HG03520 (cell line): ENCODE data around the gene ATXN1.
"Not testable (repeated sequence)": the region's sequence is repeated elsewhere in the genome, so short reads cannot be mapped to it uniquely, and the experiment has no call there.

ENCODE experiments used
- ATAC-seq: cut with Tn5 transposase; IDR thresholded peaks from one replicate; pipeline ENCODE4 v1.9.1; 2021; ENCODE audit warnings: mild to moderate bottlenecking, moderate library complexity; ENCODE audit not compliant: unreplicated experiment

ATXN1 gene

DNA sequence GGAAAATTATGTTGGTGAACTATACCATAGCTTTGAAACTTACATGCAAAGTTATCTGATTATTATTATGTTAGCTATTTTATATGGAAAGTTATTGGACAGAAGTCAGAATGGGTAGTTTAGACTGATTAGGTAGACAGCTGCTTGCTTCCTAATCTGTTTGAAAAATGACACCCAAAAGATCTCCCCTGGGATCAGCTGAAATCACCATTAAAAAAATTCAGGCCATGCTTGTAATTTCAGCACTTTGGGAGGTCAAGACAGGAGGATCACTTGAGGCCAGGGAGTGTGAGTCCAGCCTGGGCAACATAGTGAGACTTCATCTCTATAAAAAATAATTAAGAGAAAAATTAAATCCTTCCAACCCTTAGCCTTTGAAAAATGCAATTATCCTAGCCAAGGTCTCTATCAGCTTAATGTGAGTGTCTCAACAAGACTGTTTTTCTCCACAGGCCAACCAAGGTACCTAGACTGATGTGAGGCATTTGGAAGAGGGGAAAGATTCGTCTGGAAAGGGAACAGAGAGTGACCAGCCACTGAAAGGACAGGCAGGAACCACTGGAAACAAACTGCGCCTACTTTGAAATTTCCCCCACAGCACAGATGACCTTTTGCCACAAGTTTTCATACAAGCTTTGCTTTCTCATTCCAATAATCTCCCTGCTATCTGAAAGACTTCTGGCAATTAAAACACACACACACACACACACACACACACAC, 290.6 kb downstream of the ATXN1 start:
- no peak for ATAC-seq

DNA sequence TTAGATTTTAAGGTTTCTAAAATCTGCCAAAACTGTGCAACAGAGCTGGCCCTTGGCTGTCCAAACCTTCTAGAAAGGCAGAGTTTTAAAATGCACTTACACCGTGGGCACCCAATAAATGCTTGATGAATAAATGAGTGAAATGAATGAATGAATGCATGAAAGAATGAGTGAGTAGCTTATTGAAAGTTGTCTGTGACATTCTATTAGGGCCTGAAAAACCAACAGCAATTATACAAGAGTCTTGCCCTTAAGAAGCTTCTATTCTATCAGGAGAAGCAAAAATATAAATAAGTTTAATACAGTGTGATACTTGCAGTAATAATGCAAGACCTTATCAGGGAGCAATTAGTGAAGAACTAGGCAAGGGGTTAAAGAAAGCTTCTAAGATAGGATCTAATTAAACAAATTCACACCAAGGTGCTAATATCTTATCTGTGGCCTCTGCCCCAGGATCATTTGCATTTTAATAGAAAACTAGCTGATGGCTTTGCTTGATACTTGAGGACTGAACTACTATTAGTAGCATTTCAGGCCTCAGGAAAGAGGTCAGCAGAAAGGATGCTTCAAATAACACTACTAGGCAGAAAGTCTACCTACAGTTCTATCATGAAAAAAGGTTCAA, 292.2 kb downstream of the ATXN1 start:
- no peak for ATAC-seq

- no peak for ATAC-seq
Measured at GRCh38 chr6:16466800-16467553, 294.3 kb downstream of the ATXN1 start.

DNA sequence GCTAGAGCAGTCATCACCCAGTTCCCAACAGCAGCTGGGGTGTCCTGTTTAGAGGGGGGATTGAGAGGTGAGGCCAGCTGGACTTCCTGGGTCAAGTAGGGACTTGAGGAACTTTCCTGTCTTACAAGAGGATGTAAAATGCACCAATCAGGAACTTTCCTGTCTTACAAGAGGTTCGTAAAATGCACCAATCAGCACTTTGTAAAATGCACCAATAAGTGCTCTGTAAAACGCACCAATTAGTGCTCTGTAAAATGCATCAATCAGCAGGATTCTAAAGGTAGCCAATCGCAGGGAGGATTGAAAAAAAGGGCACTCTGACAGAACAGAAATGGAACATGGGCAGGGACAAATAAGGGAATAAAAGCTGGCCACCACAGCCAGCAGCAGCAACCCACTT, 297.2 kb downstream of the ATXN1 start:
- no peak for ATAC-seq

DNA sequence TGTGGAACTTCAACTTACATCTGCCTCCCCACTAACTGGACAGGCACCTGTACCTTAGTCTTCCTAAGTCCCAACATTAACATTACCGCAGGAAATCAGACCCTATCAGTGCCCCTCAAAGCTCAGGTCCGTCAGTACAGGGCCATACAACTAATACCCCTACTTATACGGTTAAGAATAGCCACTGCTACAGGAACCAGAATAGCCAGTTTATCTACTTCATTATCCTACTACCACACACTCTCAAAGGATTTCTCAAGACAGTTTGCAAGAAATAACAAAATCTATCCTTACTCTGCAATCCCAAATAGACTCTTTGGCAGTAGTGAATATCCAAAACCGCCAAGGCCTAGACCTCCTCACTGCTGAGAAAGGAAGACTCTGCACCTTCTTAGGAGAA, 298.0 kb downstream of the ATXN1 start:
- not testable (repeated sequence) for ATAC-seq

DNA sequence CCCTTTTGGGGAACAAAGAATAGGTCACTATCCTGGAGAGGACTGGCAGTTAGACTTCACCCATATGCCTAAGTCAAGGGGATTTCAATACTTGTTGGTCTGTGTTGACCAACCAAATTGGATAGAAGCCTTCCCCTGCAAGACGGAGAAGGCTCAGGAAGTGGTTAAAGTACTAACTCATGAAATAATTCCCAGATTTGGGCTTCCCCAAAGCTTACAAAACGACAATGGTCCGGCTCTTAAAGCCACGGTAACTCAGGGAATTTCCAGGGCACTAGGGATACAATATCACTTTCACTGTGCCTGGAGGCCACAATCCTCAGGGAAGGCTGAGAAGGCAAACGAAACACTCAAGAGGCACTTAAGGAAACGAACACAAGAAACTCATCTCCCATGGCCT, 299.8 kb downstream of the ATXN1 start:
- ATAC-seq: no peak

DNA sequence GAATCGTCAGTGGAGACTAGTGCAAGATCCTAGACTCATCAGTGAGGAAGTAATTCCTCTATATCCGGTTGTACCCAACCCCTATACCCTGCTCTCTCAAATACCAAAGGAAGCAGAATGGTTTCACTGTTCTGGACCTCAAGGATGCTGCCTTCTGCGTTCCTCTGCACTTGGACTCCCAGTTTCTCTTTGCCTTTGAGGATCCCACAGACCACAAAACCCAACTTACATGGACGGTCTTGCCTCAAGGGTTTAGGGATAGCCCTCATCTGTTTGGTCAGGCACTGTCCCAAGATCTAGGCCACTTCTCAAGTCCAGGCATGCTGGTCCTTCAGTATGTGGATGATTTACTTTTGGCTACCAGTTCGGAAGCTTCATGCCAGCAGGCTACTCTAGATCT, 301.8 kb downstream of the ATXN1 start:
- ATAC-seq: not testable (repeated sequence)

- ATAC-seq: no peak
Measured at GRCh38 chr6:16452348-16452747, 308.9 kb downstream of the ATXN1 start.

- no peak for ATAC-seq
Measured at GRCh38 chr6:16450821-16451220, 310.4 kb downstream of the ATXN1 start.

DNA sequence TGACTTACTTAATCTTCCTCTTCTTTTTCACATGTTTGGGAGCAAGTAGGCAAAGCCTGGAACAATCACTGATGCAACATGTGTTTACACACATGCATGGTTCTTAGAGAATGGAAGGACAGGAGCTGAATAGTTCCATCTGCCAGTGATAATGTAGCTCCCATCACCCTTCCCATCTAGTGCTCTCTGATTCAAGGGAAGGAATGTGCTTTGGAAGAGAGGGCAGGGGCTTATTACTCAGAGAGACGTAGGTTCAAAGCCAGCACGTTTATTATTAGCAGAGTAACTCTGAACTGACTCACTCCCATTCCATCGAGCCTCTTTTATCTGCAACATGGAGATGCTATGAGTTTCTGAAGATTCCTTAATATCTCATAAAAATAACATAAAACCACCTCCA, 311.0 kb downstream of the ATXN1 start:
- no peak for ATAC-seq

DNA sequence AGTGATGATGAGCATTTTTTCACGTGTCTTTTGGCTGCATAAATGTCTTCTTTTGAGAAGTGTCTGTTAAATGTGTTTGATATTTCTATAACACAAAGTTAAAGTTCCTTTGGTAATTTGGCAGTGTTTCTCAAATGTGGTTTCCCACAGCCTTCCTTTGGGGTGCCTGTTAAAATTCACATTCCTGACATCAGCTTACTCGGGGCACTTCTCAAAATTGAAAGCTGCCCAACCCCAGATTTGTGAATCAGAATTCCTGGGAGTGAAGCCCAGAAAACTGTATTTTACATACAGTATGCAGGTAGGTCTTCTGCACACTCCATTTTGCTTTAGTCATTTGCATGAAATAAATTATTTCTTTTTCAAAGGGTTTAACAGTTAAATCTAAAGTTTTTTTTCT, 315.0 kb downstream of the ATXN1 start:
- no peak for ATAC-seq

DNA sequence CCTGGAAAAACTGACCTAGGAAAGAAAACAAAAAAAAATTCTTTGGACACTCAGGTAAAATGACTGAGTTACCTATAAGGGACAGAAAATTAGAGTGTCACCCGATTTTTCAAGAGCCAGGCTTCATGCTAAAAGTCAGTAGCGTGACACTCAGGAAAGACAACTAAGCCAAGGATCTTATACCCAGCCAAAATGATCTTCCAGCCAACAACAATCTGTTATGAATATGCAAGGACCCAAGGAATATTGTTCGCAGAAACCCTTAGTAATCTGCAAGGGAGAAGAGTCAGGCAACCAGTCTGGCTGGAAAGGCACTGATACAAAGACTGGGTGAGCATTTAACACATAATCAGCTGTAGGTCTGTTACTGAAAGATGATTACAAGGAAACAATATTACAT, 319.2 kb downstream of the ATXN1 start:
- ATAC-seq: no peak

GRCh38 chr6:16441262-16441661, 320.0 kb downstream of the ATXN1 start:
- no peak for ATAC-seq

DNA sequence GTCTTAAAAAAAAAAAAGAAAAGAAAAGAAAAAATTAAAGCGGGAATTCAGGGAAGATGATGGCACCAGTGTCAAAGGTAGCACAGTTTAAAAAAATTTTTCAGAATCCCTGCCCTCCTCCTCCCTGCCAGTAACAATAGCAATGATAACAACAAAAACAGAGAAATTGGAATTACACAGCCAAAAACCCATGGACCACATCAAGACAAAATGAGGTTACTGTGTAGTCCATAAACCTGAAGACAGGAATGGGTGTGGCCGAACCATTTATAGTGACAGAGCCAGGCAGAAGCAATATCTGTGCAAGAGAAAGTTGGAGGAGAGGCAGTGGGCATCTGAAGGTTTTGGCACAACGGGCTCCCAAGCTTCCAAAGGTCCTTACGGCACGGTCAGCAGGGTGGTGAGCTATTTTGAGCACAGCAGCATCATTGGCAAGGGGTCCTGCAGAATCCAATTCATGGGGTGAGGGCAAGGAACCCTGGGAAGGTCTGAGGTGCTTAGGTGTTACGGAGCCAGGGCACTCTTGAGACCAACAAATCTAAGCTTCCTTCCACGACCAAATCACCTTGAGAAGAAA, 320.5 kb downstream of the ATXN1 start:
- ATAC-seq: no peak

- no peak for ATAC-seq
Measured at GRCh38 chr6:16438718-16439591, 322.3 kb downstream of the ATXN1 start.

DNA sequence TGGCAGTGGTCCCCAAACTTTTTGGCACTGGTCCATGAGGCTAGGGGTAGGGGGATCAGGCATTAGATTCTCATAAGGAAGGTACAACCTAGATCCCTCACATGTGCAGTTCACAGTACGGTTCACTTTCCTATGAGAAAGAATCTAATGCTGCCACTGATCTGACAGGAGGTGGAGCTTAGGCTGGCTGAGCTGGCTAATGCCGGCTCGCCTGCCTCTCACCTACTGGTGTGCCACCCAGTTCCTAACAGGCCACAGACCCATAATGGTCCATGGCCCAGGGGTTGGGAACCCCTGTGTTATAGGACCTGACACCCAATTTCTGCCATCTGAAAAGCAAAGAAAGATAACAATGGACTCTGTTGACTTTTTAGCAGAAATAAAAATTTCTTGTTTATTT, 323.3 kb downstream of the ATXN1 start:
- ATAC-seq: no peak

DNA sequence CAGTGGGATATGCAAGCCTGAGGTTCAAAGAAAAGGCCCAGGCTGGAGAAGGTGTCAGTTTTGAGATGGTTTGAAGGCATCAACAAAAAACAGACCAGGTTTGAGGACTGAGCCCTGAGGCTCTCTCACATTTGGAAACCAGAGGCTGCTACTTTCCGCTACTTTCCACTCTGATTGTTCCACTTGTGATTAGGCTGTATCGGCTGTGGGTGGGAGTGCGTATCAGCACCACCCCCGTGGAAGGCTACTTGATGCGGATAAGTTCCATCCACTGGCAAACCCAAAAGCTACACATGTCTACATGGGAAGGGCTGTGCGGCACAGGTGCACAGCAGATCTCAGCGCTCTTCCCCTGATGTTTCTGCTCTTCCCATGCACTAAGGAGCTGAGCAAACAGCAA, 324.2 kb downstream of the ATXN1 start:
- no peak for ATAC-seq

DNA sequence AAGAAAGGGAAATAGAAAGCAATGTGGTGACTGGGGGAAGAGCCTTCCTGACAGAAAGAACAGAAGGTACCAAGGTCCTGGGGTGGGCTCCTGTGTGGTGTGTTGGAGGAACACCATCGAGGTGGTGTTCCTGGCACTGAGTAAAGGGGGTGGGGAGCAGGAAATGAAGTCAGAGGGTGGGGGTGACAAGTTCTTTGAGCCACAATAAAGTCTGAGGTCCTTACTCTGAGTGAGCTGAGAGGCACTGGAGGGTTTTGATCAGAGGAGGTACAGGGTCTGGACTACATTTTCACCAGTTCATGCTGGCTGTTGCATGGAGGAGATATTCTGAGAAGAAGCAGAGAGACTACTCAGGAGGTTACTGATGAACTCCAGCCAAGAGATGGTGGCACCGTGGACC, 324.7 kb downstream of the ATXN1 start:
- ATAC-seq: no peak

- no peak for ATAC-seq
Measured at GRCh38 chr6:16434885-16435284, 326.4 kb downstream of the ATXN1 start.

- no peak for ATAC-seq
Measured at GRCh38 chr6:16433338-16433890, 327.8 kb downstream of the ATXN1 start.
